Effector CD8-positive, alpha-beta T cell (primary cell): ENCODE data around the gene PRKCZ.
"Not testable (repeated sequence)": the region's sequence is repeated elsewhere in the genome, so short reads cannot be mapped to it uniquely, and the experiment has no call there.

Source experiments
- DNase-seq: peaks from one replicate; lab custom pipeline; 2025; lab: John Stamatoyannopoulos, UW

PRKCZ gene

GRCh38 chr1:2084306-2084705 lies 34.1 kb downstream of the PRKCZ start:
- no peak for DNase-seq

GRCh38 chr1:2085080-2085479 lies 34.9 kb downstream of the PRKCZ start:
- no peak for DNase-seq

- no peak for DNase-seq
Measured at GRCh38 chr1:2086446-2087078, 36.4 kb downstream of the PRKCZ start.

- DNase-seq = no peak
Measured at GRCh38 chr1:2087766-2088165, 37.6 kb downstream of the PRKCZ start.

GRCh38 chr1:2088458-2088857 lies 38.2 kb downstream of the PRKCZ start:
- no peak for DNase-seq

GRCh38 chr1:2089051-2089450 lies 38.8 kb downstream of the PRKCZ start:
- DNase-seq = no peak

- DNase-seq = no peak
Measured at GRCh38 chr1:2090216-2090890, 40.1 kb downstream of the PRKCZ start.

- peak; percentile 34 for DNase-seq
Measured at GRCh38 chr1:2091611-2092604, 41.7 kb downstream of the PRKCZ start.

- no peak for DNase-seq
Measured at GRCh38 chr1:2093055-2093454, 42.8 kb downstream of the PRKCZ start.

GRCh38 chr1:2093636-2094035 lies 43.4 kb downstream of the PRKCZ start:
- no peak for DNase-seq

GRCh38 chr1:2094269-2095158 lies 44.3 kb downstream of the PRKCZ start:
- DNase-seq = not testable (repeated sequence)

- DNase-seq = no peak
Measured at GRCh38 chr1:2095394-2095793, 45.2 kb downstream of the PRKCZ start.

- no peak for DNase-seq
Measured at GRCh38 chr1:2095981-2096736, 45.9 kb downstream of the PRKCZ start.

GRCh38 chr1:2097386-2098300 lies 47.4 kb downstream of the PRKCZ start:
- DNase-seq = no peak

GRCh38 chr1:2098301-2098698 lies 48.1 kb downstream of the PRKCZ start:
- DNase-seq = no peak

GRCh38 chr1:2098839-2099785 lies 48.9 kb downstream of the PRKCZ start:
- no peak for DNase-seq

GRCh38 chr1:2099886-2100779 lies 49.9 kb downstream of the PRKCZ start:
- DNase-seq = no peak

- no peak for DNase-seq
Measured at GRCh38 chr1:2100780-2101108, 50.5 kb downstream of the PRKCZ start.
